EL (cell line): ENCODE measurements around the gene GEMIN7.
"Not testable (repeated sequence)": the region's sequence is repeated elsewhere in the genome, so short reads cannot be mapped to it uniquely, and the experiment has no call there.

Experiments used
- DNase-seq: peaks from one replicate; pipeline ENCODE4 v3.0.0-alpha.2; 2016

The GEMIN7 gene

DNA sequence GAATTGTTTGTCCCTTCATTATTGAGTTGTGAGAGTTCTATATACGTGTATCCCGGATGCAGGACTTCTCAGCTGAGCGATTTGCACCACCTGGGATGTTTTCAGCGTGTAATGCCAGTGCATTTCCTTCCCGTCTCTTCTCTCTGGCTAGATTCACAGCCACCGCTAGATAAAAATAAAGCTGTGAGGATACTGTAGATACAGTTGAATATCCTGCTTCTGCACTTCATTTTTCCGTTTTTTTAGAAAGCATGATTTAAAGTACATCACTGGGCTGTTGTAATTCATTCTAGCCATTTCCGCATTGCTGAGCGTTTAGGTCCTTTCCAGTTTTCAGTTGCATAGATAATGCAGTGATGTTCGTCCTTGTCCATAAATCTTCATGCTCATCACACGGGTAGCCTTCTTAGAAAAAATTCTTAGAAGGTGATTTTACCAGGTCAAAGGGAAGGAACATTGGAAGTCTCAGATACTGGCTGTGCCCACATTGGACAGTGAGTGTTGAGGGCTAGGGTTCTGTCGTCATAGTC, 28.6 kb downstream of the GEMIN7 start:
- DNase-seq: no peak

DNA sequence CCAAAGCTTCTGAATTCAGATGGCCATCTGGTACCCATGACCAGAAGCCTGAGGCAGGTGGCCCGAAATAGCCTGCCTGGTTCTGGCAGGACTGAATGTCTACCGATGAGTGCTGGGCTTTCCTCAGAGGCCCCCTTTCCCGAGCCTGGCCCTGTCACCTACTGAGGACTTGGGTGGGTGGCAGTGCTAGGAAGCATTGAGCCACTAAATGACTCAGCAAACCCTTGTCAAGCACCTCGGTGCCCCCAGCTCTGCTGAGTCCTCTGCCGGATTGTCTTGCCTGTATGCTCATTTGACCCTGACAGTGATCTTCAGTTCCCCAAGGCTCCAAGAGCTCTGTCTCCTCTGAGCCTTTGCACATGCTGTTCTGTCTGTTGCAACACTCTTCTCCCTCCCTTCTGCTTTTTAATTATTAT, 31.8 kb downstream of the GEMIN7 start:
- DNase-seq: no peak

DNA sequence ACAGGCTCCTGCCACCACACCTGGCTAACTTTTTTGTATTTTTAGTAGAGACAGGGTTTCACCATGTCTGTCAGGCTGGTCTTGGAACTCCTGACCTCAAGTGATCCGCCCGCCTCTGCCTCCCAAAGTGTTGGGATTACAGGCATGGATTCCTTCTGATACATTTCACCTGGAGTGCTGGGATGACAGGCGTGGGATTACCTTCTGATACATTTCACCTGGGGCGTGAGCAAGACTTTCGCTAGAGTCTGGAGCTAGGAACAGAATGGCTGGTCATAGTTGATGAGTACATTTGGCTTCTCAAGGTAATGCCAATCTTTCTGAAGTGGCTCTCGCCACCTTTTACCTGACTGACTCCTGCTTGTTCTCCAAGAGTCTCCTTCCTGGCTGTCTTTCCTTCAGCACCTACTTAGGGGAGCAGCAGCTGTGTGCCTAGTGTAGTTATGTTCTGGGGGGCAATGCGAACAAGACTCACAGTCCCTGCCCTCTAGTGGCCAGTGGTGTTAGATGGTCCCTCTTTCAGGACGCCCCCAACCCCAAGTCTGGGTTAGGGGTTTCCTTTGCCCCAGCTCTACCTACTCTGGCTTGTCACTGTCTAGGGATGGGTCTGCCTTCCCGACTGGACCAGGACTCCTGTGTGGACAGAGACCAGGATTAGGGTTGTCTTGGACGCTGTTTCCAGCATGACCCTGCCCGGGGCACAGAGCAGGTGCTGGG, 33.2 kb downstream of the GEMIN7 start:
- no peak for DNase-seq

DNA sequence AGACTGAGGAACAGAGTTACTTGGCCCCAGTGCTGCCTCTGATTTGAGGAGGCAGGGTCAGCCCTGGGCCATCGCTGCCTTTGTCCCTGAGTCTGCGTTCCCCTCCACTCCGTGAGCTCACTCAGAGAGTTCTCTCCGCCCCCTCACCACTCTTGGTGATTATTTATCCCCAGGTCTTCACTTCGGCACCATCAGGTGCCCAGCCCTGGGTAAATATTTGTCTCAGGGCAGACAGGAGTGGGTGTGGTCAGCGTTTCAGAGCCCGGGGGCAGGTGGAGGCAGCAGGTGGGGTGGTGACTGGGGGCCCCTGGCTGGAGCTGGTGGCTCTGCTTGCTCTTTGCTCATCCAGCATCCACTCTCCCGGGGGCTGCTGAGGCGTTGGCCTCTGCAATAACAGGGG, 34.6 kb downstream of the GEMIN7 start:
- DNase-seq: no peak

DNA sequence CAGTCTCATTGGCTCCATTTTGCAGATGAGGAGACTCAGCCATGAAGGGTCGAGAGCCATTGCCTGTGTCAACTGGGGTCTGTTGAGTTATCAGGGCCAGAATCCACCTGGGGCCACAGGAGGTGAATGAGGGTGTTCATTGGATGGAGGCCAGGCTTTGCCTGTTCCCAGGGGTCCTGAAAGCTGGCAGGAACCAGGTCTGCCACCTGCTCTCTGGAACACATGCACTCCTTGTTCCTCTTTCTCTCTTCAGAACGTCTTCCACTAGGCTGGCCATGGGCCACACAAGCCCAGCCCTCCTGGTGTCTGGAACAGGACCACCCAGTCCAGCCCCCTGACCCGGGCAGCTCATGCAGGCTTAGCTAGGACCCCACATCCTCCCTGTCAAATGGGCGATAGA, 35.1 kb downstream of the GEMIN7 start:
- no peak for DNase-seq

DNA sequence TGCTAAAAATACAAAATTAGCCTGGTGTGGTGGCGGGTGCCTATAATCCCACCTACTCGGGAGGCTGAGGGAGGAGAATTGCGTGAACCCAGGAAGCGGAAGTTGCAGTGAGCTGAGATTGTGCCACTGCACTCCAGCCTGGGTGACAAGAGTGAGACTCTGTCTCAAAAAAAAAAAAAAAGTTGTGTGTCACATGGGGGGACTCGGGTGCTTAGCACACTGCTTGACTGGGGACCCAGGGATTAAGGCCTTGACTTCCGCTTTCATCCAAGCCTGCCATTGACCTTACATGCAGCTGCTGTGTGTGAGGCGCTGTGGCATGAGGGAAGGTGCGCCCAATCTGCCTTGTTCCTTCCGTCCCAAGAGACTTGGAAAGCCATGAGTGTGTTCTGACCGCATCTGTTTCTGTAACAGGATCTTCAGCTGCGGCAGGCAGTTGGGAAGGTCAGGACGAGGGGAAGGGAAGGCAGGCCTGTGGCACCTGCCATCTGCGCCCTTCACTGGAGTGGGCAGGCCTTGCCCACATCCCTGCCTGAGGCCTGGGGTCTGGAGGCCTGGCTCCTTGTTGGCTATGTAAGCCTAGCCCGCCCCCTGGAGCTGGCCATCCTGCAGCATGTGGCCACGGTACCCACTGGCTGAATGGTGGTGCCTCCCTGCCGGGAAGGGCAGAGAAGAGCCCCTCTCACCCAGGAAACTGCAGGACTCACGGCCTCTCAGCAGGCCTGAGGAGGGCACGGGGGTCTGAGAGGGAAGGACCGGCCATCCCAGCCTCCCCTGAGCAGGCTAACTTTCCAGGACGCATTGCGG, 37.0 kb downstream of the GEMIN7 start:
- no peak for DNase-seq

DNA sequence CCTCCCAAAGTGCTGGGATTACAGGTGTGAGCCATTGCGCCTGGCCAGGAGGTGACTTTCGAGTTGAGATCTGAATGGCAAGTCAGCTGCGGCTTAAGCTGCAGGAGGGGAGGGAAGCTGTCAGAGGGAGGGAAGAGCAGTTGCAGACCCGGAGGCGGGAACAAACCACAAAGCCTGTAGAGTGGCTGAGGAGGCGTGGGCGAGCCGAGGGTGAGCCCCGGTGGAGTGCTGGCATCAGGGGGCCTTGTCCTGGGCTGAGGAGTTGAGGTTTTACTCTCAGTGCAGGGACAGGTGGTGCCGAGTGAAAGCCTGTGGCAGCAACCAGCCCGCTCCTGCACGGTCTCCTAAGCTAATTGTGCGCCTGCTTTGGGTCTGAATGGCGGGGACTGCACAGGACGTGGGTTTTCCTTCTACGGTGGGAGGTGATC, 38.1 kb downstream of the GEMIN7 start:
- no peak for DNase-seq

DNA sequence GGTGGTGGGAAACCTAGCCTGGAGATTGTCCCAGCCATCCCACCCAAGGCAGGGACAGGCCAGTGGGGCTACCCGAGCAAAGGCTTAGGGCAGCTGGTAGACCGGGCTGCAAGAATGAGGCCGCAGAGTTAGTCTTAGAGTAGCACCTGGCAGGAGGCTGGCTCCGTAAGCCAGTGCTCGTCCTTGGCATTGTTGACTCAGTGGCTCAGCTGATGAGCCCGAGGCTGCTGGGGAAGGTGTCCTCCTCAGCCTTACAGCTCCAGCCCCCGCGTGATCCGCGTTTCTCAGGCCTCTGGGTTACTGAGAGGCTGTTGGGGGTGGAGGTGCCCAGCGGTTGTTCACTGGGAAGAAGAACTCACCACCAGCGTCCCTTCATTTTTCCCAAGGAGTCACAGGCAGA, 38.6 kb downstream of the GEMIN7 start:
- no peak for DNase-seq

DNA sequence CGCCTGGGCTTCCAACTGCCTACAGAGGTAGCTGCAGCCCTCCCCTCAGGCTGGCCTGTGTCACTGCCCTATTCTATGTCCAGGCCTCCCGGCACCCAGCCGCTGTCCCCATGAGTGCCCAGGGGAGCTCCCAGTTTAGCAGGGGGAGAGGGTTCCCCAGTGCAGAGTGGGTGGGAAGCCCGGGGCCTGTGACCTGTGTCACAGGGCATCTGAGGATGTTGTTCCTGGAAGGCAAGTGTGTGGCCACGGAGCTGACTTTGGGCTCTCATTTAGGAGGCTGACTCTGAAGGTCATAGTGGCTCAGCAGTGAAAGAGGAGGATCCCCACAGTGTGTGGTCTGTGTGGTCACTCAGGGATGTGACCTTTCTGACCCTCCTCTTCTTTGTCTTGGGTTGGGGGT, 39.0 kb downstream of the GEMIN7 start:
- DNase-seq: no peak

DNA sequence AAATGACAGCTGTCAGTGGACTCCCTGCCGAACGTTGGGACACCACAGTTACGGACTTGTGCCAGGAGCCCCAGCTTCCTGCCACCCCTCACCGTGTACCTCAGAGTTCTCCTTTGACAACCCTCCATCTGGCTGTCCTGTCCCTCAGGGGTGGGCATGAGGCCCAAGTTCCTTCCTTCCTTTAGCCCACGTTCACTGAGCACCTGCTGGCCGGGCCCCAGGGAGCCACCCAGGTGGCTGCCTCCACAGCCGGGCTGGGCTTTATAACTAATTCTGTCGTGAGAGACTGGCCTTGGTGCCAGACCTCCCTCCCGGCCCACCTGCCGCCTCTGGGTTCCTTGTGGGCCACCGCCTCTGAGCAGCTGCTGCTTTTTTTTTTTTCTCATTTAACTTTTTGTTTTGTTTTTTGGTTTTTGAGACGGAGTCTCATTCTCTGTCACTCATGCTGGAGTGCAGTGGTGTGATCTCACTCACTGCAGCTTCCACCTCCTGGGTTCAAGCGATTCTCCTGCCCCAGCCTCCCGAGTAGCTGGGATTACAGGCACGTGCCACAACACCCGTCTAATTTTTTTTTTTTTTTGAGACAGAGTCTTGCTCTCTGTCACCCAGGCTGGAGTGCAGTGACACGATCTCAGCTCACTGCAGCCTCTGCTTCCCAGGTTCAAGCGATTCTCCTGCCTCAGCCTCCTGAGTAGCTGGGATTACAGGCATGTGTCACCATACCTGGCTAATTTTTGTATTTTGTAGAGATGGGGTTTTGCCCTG, 39.7 kb downstream of the GEMIN7 start:
- not testable (repeated sequence) for DNase-seq

DNA sequence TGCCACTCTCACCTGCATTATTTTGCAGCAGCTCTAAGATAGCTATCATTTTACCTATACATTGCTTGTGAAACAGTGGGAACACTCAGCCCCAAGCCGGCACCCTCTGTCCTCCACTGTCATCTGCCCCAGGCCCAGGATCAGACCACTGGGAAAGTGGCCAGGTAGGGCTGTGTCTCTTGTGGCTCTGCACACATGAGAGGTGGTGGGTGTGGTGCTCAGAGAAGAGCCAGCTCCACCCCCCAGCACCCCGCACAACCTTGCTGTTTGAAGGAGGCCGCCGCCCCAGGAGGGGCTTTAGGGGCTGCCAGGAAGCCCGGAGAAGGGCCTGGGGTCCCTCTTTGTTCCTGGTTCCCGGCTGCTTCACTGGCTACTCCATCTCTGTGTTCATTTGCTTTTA, 40.5 kb downstream of the GEMIN7 start:
- no peak for DNase-seq

DNA sequence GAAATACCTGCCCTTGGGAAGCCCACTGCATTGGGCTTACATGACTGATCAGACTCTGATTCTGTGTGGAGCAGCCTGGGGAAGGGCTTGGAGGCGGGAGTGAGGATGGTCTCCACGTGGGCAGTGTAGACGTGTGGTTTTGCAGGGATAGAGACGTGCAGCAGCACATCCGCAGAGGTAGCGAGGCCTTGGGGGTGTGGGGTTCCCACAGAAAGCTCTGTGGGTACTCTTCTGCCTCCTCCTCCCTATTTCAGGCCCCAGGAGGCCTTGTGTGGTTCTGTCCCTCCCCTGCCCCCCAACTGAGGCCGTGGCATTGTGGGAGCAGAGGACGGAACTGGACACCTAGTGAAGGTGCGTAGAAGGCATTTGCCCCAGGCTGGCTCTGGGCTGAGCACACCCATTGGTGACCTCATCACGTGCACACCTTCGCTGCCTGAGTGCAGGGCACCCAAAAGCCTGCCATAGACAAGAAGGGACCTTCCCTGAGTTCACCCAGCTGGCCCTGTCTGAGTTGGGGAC, 42.8 kb downstream of the GEMIN7 start:
- DNase-seq: no peak

DNA sequence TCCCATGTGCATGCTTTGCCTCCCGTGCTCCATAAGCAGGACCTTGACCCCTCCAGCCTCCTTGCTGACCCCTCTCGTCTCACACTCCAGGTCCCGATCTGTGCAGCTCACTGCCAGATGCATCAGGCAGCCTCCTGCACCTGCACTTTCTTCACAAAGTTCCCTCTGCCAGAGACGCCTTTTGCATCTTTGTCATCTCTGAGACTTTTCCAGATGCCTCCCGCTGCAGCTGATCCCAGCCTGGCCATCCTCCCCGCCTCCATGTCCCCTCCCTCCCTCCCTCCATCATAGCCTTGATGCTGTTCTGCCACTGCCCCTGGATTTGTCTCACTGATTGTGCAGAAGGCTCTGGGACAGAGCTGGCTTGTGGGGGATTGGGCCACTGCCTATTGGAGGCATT, 43.8 kb downstream of the GEMIN7 start:
- DNase-seq: no peak

DNA sequence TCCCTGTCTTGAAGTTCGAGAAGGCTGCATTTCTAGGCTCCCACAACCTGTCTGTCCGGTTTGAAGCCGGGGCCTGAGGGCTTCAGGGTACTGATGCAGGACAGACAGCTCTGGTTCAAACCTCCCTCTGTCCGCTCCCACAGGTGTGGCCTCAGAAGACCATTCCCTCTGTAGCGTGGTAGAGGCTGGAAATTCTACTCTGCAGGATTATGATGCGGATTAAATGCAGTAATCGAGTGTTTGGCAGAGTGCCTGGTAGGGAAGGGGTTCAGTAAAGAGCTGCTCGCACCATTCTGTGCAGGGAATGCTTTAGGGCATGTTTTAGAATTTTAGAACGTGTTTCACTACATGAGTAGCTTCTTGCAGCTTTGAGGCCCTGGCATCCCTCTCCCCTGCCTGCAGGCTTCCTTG, 44.4 kb downstream of the GEMIN7 start:
- no peak for DNase-seq

DNA sequence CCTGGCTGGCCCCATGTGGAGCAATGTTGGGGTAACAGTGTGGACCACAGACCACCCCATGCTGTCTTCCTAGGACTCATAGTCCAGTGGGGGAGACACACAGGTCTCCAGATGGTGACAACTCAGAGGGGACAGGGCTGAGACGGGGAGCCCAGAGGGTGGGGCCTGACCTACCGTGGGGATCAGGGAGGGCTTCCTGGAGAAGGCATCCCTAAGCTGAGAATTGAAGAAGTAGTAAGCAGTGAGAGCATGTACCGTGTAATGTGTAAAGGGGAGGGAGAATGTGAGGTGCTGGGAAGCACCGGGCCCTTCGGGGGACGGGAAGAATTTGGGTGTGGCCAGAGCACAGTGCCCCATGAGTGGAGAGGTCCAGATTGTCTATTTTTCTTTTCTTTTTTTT, 45.0 kb downstream of the GEMIN7 start:
- DNase-seq: no peak

DNA sequence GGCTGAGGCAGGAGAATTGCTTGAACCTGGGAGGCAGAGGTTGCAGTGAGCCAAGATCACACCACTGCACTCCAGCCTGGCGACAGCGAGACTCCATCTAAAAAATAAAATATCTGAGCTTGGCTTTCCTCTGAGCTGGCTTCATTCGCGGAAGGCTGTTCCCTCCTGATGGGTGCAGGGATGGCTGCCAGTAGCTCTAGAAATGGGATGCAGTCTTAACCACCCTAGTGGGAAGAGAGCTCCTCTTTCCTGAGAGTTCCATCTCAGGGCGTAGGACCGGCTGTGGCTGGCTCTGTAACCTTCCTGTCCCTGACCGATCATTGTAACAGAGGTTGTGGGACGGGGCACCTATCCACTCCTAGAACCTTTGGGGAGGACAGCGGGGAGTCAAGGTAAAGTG, 46.3 kb downstream of the GEMIN7 start:
- no peak for DNase-seq

DNA sequence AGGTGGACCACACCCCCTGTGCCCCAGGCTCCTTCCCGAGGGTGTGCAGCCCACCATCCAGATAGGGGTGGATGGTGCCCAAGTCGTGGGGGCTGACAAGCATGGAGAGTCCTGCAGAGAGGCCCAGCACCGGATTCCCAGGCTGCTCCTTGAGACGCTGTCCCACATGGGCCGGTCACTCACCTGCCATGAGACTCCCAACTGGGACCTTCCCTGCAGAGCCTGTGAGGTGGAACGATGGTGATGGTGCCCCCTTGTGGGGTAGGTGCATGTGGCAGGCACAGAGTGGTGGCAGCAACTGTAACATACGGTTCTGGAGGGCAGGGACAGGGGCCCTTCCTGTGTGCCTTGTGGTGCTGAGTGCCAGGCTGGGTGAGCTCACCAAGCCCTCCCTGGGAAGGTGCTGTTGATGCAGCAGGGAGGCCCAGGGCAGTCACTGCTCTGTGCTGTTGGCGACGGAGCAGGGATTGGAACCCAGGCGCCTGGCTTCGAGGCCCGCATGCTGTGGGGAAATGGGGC, 47.0 kb downstream of the GEMIN7 start:
- DNase-seq: peak; percentile 59

DNA sequence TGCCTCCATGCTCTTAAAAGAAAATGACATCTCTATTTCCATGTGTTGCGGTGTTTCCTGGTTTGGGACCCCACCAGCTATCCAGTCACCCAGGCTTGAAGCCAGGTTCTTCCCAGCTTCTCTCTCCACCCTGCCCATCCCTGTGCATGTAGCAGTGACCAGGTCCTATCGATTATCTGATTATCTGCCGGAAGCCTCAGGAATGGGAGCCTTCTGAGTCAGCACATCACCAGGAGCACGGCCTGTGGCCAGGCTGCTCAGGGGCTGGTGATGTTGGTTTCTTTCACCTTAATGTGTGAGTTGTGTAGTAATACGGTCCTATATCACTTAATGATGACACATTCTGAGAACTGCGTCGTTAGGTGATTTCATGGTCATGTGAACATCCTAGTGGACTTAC, 47.6 kb downstream of the GEMIN7 start:
- DNase-seq: no peak

DNA sequence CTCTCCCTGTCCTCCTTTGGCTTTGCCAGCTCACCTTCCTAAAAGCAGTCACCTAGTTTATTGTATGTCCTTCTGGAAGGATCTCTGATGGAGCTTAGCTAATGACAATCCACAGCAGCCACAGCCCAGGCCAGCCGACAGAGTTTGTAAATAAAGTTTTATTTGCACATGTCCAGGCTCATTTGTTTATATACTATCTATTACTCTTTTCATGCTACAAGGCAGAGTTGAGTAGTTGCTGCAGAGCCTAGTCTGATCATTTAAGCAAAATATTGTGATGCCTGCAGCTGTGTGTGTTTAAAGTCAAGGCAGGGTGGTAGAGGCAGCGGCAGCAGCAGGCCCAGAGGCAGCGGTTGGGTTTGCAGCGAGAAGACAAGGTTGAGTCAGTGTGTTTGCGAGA, 49.1 kb downstream of the GEMIN7 start:
- DNase-seq: no peak

DNA sequence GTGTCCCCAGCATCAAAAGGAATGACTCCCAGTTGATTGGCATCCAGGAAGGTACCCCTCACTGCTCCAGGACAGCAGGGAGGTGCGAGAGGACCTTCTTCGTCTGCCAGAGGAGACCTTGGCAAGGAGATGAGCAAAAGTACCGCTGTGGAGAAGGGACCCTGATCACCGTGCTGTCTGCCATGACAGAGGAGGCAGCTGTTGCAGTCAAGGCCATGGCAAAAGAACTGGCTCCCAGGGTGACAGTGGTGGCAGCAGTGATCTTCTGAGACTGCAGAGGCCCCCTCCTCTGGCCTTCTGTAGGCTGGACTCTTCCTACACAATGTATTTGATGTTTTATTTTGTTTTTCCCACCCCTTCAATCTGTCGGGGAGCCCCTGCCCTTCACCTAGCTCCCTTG, 49.7 kb downstream of the GEMIN7 start:
- no peak for DNase-seq

DNA sequence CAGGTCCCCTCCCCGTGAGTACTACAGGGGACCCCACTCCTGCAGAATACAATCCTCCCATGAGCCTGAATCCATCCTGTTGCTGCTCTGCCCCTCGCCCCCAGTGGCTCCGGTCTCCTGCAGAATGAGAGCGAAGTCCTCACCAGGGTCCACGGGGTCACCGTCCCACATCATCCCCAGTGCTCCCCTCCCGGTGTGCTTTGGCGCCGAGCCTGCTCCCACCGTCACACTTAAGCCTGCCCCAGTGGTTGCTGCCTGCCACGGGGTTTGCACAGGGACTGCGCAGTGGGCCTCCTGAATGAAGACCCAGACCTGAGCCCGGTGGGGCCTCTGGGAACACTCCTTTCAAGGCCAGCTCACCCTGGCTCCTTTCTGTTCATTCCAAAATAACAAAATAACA, 51.2 kb downstream of the GEMIN7 start:
- no peak for DNase-seq

DNA sequence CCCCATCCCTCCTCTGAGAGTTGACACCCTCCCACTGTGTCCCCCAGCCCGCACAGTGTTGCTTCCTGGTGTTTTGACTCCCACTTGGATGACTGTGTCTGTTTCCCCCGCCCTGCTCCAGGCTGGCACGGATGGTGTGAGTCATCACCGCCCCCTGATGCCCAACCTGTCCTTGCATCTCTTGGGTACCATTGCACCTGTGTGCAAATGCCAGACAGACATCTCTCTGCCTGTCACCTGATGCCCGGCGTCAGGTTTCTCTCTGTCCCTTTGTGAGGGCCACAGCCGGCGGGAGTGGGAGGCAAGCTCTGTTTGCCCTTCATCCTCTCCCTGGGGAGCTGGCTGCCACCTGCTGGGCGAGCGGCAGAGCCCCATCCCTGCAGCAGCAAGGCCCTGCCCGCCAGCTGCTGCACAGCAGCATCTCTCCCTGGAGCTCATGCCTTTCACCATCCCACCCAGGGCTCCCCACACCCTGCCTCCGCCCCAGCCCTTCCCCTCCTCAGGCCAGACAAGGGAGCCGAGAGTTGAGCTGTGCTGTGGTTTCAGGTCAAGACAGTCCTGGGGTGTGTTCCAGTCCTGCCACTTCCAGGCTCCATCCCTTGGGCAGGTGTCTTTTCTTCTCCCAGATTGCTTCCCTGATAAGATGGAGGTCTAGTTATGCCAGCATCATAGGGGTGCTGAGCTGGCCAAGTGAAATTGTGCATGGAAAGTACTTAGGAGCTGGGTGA, 52.0 kb downstream of the GEMIN7 start:
- DNase-seq: no peak
